ENCODE results near the gene CORIN.

GRCh38 chr4:47640911-47641310 lies 197.0 kb downstream of the CORIN start:
- no peak for TF ChIP-seq CREB1 (IDR thresholded peaks at IDR 0.05; ENCODE audit: low read depth)
- TF ChIP-seq MYC (IDR thresholded peaks at IDR 0.05; ENCODE audit: insufficient read depth, insufficient read length, insufficient replicate concordance, low read length, severe bottlenecking) = no peak
- no peak for TF ChIP-seq NKRF (conservative IDR thresholded peaks at IDR 0.05)

Measured in GM12878 (cell line).